CD4-positive, alpha-beta T cell treated with Interleukin-15 for 1 hour (primary cell): ENCODE measurements around the gene CCR3.

Experiments used
- DNase-seq: peaks from one replicate; pipeline ENCODE4 v3.0.0-alpha.2; 2020

Gene CCR3

DNA sequence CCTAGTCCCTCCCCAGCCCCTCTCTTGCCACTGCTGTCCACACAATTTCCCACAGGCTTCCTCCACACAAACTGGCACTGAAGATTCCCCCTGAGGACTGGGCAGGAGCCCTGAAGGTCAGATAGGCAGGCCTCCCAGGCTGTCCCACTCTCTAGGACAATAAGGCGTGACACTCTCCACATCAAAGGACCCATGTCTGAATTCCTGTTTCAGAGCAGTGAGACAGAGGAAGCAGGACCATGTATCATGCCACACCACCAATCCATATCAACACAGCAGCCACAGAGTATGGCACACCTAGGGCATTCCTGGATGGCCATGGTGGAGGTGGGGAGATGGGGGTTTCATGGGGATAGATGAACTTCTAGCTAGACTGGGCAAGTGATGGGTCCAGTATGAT is 20.3 kb upstream of the CCR3 start:
- DNase-seq = no peak

DNA sequence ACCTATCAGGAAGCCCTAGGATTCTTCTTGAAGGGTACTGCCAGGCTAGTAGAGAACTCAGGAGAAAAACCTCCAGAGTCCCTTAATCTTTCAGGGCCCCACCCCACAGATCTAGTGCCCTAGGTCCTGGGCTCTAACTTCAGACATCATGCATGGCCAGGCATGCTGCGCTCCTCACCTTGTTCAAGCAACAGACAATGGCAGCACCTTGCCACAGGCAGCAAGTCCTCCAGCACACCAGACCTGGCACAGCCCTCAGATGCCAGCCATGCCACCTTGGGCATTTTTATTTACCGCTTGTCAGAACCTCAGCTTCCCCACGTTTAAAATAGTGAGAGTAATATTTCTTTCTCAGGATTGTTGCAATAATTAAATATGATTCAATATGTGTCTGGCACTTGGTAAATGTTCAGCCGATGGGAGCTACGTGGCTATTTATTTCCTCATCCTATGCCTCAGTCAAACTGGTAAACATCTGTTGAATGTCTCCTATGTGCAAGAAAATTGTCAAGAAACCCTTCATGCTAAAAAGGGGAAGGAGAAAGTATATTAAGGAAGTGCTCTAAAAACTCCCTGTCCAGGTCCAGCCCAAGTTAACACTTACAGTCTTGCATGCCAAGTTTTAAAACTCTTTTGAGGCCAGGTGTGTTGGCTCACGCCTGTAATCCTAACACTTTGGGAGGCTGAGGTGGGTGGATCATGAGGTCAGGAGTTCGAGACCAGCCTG is 19.7 kb upstream of the CCR3 start:
- no peak for DNase-seq

DNA sequence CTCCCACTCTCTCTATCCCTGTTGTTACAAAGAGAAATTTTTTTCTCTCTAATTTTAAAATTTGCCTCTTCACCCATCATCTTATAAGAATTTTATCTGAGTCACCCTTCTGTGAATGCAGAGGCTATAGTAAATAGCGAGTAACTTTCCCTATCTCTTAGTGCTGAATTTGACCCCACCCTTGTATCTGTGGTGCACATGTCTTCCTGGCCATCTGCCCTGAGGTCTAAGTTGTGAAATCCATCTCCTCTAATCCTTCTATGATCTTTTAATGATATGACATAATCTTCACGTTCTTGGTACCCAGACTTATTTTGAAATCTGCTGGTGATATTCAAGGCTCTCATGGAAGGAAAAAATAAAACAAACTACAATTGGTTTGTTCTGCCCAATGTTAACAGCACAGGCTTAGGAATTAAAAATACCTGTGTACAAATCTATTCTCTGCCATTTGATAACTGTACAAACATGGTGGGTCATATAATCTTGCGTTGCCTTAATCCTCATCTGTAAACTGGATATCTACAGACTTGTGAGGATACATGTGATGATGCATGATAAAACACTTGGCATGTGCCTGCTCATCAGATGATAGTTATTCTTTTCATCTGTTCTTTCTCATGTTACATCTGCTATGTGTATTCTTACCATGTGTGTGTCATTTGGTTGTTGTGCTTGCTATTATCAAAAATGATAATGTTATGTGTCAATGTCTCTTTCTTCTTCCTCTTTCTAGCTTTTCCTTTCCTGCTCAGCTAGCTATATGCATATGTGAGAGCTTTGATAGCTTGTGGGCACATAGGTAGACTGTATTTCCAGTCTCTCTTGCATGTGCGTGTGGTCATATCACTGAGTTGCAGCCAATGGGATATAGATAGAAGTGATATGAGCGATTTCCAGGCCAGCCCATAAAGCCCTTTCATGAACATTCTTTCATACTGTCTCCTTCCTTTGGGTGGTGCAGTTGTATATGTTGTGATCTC is 13.7 kb upstream of the CCR3 start:
- peak; percentile 23 for DNase-seq

DNA sequence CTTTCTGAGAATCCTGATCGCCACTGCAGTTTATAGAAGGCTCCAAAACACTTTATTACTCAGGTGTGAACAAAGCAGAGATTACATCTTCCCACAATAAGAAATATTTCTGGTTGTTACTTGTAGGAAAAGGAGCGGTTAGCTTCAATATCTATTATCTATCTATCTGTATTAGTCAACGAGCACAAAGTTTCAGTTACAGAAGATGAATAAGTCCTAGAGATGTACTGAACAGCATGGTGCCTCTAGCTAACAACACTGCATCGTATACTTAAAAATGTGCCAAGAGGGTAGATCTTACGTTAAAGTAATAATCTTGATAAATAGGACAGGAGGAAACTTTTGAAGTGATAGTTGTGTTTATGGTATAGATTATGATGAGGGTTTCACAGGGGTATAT is 10.9 kb upstream of the CCR3 start:
- no peak for DNase-seq

DNA sequence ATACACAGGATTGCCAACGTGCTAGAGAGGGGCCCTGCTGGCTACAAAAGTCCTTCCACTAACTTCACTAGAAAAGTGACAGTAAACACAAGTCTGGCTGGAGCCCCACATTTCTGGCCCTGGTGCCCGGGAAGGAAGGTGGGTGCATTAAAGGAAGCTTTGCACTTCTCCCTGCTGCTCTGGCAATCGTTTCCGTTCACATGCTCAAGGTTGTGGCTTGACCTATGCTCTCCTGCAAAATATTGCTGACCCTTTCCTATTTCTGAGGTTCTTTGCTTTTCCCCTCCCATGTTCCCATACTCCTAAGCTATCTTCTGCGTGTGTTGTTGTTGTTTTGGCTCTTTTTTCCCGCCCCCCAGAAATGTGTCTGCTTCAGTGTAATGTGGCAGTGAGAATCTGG is 9.1 kb upstream of the CCR3 start:
- no peak for DNase-seq

DNA sequence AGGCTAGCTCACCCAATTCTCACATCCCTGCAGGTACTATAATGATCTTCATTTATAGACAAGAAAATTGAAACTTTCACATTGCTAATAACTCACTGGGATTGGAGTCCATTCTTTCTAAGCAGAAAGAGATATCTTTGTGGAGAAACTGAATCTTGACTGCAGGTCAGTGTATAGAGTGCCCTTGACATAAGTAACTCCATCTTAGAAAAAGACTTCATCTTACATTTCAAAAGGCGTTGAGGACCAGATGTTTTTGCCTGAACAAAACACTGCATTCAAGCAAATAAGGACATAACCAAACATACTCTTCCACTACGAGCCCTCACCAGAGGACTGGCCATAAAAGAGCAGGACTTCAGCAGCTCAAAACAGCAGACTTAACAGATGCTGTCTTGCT is 6.8 kb upstream of the CCR3 start:
- DNase-seq = no peak

DNA sequence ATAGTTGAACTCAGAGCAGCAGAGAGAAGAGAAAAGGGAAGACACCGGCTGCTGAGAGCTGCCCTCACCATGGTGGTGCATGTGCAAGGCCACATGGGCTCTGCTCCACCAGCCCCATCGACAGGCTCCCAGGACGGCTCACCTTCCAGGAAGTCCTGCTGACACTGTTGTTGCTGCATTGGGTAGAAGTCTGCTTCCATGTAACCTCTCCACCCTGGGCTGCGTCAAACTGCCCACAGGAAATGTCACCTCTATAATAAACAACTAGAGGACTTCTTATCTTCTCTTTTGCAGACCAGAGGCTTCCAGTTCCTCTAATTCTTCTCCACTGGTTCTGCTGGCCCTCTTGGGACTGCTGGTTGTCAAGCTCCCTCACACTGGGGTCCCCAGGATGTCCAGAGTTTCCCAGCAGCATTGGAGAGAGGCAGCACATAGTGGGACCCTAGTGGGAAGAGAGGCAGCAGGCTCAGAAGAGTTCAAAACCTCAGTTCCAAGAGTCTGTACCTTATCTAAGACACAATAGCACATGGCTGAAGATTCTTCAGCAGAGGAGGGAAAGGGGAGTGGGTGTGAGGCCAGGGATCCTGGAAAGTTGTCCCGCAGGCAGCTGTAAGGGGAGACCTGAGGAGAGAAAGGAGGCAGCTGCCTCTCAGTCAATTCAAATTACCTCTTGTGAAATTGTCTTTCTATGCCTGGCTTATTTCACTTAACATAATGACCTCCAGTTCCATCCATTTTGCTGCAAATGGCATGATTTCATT is 5.8 kb upstream of the CCR3 start:
- DNase-seq = peak; percentile 18

DNA sequence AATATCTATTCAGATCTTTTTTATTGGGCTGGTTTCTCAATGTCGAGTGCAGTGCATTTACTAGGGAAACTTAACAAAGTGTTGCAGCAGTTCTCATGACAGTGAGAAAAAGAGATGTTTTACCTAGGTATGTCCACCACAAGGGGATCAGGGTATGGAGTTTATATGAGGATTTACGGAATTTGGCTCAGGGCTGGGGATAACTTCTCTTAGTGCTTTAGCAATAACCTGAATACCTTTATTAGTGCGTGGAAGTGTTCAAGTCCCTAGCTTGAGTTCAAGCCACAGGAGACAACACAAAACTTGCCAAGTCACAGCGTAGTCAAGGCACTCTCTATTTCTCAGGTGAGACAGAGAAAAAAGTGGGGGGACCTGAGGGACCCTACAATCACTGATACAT is 3.9 kb upstream of the CCR3 start:
- no peak for DNase-seq

DNA sequence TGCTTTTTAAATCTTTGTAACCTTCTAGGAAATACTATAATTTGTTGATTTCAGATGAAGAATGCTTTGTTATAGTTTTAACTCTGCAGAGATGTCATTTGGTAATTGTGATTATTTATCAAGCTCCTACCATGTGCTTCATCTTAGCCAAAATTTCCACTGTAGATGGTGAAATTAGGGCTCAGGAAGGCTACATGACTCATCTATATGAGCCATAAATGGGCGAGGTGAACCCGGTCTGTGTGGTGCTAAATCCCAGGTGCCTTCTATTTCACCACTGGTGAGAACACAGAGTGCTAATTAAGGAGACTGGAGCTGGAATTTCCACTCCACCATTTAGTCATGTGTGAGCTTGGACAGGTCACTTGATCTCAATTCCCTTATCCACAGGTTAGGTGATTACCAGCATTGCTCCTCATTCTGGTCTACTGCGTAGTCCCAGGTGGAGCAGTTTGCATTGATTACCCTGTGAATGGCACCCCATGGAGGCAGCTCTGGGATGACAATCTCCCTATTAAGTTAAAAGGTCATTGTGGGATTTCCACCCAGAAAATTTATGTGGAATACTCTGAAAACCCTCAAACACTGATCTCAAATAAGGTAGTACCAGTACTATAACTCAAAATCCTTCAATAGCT is 2.8 kb upstream of the CCR3 start:
- DNase-seq = no peak

DNA sequence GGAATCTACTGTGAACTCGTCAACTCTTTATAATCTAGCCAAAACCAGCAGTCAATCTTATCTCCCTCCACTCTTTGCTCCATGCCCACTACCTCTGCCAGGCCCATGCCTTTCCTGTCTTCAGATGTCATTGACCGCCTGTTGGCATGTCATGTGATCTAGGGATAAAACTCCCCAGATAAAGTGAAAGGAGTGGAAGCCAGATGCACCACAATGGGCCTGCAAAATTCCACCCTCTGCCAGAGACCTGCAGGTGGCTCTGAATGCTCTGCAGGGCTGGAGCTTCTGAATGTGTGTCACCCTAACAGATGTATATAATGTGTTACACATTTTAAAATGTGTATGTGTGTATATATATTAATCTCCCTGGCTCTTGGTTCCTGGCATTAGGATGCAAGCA is 2.3 kb upstream of the CCR3 start:
- no peak for DNase-seq

DNA sequence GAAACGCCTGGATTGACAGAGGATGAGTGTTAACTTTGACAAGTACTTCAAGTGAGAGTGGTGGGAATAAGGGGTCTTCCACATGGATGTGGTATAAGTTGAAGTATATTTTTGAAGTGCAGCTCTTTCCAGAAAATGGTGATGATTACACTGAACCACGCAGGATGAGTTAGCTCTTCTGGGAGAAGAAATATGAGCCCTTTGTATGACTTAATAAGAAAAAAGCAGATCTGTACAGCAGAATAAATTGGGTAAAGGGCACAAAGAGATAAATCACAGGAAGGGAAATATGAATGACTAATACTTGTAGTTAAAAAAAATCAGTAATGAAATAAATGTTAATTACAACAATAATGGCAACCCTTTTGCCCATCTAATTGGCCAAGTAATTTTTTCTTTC is 1.3 kb downstream of the CCR3 start:
- no peak for DNase-seq

DNA sequence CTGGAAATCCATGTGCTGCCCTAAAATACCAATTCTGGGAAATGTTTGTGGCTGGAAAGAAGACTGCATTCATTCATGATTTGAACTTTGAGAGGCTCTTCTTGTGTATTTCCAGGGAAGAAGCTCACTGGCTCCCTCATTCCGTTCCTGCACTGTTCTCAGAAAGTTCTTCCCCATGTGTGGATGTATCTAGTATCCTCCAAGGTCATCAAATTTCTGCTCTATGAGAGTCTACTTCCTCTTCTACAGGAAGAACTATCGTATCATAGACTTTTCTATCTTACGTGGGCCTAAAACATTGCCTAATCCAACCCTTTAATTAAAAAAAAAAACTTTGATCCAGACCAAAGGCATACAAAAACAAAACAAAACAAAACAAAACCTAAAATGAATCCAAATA is 2.9 kb downstream of the CCR3 start:
- DNase-seq = no peak

DNA sequence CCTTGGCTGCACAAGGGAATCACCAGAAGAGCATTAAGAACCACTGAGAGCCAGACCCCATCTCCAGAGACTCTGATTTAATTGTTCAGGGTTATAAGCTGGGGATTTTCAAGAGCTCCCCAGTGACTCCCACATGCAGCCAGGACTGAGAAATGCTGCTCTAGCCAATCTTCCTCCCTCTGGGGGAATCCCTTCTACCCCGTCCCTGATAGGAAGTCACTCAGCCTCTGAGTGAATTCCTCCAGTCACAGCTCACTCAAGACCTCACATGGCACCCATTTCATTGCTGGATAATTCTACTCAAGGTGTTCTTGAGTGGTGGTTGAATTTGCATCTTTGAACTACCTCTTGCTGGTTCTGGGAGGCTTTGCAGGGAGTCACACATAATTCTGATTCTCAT is 10.7 kb downstream of the CCR3 start:
- DNase-seq = no peak

DNA sequence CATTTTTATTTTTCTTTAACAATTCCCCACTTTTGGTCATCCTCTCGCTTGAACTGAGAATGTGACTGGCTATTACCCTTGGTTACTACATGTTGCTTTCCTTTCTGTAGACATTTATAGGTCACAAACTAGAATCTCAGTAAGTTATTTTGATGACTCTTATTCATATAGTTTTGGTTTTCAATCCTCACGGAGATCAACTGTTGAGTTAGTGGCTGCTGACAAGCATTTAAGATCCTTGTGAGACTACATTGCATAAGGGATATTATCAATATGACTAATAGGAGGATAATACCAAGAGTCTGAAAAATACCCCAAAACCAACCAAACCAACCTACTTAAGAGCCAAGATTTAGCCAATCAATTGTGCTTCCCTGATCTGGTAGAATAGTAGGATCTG is 16.3 kb downstream of the CCR3 start:
- no peak for DNase-seq

DNA sequence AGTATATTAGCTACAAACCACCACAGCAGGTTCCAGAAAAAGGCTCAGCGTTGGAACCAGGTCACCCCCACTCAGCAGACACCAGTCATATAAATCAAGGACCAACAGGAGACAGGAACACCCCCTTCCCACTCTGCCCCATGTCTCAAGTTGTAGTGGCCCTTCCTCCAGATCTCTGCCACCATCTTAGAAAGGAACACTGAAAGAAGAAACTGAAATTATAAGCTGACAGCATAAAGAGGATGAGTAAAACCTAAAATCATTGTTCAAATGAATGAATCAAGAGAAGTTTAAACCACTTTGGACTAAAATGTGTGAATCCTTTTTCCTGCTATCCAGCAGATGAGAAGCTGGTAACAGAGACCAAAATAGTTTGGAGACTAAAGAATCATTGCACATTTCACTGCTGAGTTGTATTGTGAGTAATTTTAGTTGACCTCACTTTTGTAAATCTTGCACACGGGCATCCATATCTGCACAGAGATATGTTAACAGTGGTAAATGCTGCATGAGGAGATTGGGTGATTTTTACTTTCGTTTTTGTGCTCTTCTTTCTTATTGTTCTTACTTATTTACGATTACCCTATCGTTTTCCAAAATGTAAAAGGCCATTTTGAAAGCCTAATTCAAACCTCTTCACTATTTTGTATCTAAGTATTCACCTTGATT is 19.8 kb downstream of the CCR3 start:
- no peak for DNase-seq

DNA sequence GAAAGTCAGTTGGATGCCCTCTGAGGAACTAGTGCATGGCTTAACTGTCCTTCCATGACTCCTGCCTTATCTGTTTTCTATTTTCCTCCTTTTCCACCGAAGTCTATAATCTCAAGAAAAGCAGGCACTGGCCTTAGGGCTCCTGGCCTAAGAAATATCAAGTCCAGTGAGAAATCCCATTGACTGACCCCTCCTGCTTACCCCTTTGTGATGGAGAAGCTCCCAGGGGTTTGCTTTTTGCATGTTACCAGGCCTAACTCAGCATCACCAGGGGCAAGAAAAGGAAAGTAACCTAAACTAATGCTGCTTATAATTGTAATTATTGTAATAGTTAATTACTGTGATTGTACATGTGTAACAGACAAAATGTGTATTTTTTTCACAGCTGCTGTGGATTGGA is 21.7 kb downstream of the CCR3 start:
- no peak for DNase-seq

DNA sequence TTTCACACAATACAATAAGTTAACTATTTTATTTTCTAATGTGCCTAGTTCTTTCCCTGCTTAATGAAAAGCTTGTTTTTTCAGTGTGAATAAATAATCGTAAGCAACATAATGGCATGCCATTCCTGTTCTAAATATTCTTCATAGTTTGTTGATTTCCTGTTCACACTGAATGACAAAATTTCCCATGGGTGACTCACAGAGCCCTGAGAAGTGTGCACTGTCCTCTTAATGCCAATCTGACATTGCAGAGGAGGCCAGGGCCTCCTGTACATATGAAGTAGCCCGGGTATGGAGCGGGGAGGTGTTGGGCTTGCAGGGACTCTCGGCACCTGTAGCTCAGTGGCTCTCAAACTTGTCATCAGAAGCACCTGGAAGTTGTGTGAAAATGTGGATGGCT is 24.3 kb downstream of the CCR3 start:
- DNase-seq = no peak

DNA sequence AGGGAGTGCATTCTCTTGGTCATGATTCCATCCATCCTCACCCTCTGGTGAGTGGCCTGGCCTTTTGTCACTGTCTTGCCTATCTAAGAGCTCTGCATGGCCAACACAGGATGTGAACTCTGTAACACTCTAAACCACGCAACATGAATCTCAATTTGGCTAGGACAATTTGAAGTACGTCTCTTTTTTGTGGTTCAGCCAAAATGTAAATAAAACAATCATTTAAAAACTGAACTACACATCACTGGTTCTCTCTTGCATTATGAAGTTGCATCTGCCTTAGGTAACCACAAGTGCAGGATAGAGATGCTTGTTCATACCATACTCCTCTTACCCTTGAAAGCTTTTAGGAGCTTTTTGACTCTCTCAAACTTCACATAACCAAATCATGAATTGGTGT is 27.3 kb downstream of the CCR3 start:
- no peak for DNase-seq

DNA sequence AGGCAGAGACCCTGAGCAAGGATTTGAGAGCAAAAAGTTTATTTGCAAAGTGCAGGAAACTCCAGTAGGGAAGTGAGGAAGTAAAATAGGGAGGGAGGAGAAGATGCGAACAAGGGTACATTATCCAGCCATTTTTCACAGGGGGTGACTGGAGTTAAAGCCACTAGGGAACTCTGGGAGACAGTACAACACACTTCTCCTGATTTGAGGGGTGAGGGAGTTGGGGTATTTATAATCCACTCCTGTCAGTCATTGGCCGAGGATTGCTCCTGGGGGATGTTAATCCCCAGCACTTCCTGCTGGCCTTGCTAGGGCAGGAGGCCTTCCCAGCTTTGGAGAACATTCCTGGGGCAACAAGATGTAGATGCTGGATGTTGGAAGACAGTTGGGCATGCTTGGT is 28.2 kb downstream of the CCR3 start:
- DNase-seq = no peak

DNA sequence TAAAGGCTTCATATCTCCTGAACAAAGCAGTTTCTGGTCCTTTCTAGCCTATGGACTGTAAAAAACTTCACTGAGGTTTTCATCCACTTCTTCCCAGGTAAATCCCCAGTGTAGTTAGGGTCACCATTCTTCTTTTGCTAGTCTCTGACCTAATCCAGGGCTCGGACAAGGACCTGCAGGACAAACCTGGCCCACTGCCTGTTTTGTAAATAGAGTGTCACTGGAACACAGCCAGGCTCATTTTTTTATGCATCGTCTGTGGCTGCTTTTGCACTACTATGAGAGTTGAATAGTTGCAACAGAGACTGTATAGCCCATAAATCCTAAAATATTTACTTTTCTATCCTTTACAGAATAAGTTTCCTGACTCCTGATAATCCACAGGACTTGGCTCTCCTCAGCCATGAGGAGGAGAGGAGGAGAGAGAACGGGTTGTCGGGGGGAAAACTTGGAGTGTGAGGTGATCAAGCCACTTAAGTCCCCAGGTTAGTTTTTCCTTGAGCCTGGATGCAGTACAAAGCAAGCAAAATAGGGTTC is 29.0 kb downstream of the CCR3 start:
- DNase-seq = no peak

DNA sequence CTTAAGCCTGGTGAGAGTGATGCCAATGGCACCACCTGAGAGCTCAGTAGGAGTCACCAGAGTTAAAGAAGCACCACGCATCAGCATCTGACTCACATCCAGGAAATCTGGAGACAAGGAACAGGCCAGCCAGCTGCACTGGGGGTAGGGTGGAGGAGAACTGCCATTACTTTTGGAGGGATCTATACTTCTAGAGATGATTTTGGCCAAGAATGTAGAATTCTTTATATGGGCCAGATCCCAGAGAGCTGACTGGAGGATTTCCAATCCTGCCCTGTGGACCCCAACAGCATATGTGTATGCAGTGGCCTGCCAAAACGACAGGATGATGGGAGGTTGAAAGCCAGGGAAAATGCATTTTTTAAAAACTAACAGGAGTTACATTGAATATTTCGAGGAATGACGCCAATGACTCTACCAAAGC is 29.8 kb downstream of the CCR3 start:
- no peak for DNase-seq

DNA sequence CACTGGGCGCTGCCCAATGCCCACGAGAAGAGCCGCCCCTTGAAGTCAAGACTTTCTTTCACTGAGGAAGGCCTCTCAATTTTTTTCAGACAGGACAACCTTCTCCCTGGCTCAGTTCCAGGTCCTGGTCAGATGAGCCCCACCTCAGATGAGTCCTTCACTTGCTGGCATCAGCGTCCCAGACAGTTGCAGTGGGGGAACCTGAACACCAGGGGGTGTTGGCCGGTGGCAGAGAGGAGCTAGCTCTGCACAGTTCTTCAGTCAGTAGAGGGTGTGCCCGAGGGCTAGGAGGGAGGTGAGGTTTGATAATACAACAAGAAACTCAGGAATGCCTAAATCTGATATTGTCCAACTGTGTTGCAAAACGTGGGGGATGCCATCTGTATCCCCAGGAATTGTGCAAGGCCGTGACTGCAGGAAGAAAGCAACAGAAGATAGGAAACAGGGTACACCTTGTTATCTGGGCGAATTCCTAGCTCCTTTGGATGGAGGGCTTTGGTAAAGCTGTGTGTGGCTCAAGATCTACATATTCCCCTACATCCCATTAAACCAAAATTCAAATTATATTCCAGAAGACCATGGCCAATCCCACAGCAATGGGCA is 34.3 kb downstream of the CCR3 start:
- DNase-seq = peak; percentile 81
